ENCODE data around the gene LCN12.

The LCN12 gene

GRCh38 chr9:136945333-136946227 lies 6.5 kb upstream of the LCN12 start:
- no peak for DNase-seq (ENCODE audit: low read depth in 2 of 2)

DNA sequence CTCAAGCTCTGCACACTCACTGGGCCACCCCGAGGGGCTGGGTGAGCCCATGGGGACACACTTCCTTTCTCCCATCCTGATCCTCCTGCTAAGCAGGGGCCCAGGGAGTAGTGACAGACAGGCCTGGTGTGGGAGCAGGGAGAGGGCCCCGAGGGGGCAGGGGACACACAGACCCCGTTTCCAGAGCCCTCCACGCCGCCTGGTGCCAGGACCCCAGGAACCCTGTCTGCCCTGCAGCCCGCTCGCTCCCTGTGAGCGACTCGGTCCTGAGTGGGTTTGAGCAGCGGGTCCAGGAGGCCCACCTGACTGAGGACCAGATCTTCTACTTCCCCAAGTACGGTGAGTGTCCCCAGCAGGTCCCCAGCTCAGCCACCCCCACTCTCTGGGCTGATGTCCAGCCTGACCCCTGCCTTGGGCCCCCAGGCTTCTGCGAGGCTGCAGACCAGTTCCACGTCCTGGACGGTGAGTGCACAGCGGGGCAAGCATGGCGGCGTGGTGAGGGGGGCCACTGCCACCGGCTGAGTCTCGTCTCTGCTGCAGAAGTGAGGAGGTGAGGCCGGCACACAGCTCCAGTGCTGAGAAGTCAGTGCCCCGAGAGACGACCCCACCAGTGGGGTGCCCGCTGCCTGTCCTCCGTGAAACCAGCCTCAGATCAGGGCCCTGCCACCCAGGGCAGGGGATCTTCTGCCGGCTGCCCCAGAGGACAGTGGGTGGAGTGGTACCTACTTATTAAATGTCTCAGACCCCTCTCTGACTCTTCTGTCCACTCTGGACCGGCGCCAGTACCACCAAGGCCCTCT lies 5.6 kb upstream of the LCN12 start:
- no peak for DNase-seq (ENCODE audit: low read depth in 2 of 2)

- DNase-seq (ENCODE audit: low read depth in 2 of 2): no peak
Measured at GRCh38 chr9:136947028-136947891, 4.8 kb upstream of the LCN12 start.

DNA sequence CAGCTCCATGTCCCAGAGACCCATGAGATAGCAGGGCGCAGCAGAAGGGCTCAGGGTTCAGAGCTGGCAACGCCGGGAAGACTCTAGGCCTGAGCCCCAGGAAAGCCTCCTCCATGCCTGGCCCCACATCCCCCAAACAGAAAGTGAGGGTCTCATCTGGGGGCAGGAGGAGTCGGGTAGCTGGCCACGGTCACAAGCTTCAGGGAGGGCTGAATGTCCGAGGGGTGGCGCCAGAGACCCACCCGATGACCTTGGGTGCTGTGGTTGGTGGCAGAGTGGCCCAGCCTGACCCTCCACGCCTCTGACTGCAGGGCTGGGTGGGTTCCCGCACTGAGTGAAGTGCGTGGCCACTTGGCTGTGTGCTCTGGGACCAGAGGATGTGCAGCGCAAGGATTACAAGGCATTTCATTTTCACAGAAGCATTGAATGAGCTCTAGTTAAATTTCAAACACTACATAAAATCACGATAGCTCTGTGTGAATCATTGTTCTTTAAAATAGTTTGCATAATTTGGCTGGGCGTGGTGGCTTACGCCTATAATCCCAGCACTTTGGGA lies 4.0 kb upstream of the LCN12 start:
- DNase-seq (ENCODE audit: low read depth in 2 of 2): no peak

DNA sequence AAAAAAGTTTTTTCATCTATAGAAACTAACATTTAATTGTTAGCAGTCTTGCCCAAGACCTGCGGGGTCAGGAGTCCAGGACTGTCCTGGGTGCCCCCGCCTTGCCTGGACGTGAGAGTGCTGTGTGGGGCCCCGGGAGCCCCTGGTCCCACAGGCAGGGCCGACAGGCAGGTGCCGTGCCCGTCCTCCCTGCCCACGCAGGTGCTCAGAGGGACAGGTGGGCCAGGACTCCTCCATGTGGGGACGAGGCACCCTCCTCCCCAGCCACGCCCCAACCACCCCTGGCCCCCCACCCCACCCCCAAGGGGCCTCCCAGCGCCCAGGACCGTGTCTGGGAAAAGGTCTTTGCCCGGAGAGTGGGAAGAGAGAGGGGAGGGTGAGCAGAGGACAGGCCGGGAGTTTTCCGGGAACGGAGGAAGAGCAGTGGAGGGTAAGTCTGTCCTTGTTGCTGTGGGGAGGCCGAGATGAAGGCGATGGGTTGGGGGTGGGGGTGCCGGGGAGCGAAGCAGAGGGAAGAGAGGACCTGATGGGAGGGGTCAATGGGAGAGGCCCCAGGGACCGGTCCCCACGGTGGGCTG lies 2.7 kb upstream of the LCN12 start:
- DNase-seq (ENCODE audit: low read depth in 2 of 2): no peak

DNA sequence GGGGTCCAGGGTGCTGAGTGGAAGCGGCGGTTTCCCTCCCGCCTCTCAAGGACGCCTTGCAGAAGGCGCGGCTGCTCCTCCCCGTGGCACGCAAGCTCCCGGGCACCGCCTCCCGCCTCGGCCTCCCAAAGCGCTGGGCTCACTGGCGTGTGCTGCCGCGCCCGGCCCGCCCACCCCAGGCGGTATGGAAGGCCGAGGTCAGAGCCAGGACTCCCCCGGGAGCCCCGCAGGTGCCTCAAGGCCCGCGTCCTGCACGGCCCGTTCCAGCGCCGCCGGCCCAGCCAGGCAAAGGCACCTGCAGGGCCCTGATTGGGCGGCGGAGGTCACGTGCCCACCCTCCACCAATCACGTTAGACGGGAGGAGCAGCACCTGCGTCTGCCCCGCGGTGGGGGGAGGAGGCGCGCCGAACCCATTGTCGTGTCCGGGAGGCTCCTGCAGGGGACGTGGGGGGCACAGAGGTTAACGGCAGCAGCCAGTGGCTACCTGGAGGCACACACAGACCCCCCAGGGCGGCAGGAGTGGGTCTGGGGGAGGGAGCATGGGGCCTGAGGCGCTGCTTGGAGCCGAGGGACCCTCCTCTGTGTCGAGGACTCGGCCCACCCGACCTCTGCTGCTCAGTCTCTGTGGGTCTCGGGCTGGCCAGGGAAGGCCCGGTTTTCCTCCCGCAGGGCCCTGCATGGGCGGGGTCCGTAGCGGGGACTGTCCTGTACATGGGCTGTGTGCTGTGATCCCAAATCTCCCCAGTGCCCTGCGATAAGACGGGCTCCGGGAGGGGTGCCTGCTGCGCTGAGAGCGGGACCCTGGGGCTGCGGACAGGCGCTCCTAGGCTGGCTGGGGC lies 2.0 kb upstream of the LCN12 start:
- DNase-seq (ENCODE audit: low read depth in 2 of 2): peak; percentile 91 to 97

DNA sequence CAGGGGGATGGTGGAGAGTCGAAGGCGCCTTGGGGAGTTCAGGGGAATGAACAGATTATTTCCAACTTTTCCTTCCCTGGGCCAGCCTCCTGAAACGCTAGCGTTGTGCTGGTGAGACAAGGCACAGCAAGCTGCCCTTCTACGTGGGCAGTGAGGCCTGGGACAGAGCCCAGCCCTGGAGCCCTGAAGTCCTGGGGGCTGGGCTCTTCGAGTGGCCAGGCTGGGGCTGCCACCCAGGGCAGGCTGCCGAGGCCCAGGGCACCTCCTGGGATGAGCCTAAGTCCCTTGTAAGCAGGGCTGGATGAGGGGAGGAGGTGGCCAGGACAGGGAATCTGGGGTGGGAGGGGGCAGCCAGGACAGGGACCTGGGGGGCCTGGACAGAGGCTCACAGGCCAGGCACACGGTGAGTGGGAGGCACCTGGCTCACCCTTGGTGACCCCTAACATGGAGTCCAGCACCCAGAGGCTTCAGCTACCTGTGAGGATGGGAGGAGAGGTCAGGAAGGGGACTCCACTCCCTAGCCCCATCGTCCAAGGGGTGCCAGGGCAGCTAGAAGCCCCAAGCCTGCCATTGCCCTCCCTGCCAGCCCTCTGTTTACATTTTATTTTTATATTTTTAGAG lies 1.3 kb upstream of the LCN12 start:
- DNase-seq (ENCODE audit: low read depth in 2 of 2): no peak

DNA sequence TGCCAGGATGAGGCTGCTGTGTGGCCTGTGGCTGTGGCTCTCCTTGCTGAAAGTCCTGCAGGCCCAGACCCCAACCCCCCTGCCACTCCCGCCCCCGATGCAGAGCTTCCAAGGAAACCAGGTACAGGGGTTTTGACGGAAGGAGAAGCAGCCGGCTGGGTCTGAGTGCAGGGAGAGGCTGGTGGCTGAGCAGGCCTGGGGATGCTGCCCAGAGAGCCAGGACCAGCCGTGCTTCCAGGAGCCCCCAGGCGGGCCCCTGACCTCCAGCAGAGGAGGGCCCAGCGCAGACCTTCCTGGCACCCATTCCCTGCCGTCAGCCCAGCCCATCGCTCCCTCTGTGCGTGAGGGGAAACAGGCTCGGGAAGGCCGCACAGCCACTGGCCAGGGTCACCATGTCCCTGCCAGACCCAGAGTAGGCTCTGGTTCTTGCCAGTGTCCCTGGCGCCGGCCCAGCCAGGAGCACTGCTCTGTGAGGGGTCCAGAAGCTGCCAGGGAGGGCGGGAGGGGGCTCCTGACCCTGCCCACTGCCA lies 313 bp downstream of the LCN12 start:
- no peak for DNase-seq (ENCODE audit: low read depth in 2 of 2)

GRCh38 chr9:136952876-136953770 lies 1.1 kb downstream of the LCN12 start:
- DNase-seq (ENCODE audit: low read depth in 2 of 2): no peak

GRCh38 chr9:136953771-136954269 lies 1.7 kb downstream of the LCN12 start:
- no peak for DNase-seq (ENCODE audit: low read depth in 2 of 2)

GRCh38 chr9:136954270-136955083 lies 2.4 kb downstream of the LCN12 start:
- DNase-seq (ENCODE audit: low read depth in 2 of 2): no peak

GRCh38 chr9:136955202-136955942 lies 3.3 kb downstream of the LCN12 start:
- DNase-seq (ENCODE audit: low read depth in 2 of 2): no peak

DNA sequence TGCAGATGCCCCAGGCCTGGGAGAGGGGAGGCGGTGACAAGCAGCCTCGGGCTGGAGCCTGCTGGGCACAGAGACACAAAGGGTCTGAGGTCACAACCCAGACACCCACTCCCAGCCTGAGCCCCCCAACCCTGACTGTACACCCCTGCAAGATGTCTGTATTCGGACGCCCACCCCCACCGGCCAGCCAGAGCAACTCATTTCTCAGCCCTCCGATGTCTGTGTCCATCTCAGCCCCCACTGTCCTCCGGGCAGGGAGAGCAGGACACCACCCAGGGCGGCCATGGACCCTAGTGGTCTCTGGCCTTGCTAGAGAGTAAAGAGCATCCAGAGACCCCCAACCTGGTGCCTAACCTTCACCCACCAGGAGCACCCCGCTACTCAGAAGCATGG lies 3.9 kb downstream of the LCN12 start:
- no peak for DNase-seq (ENCODE audit: low read depth in 2 of 2)

DNA sequence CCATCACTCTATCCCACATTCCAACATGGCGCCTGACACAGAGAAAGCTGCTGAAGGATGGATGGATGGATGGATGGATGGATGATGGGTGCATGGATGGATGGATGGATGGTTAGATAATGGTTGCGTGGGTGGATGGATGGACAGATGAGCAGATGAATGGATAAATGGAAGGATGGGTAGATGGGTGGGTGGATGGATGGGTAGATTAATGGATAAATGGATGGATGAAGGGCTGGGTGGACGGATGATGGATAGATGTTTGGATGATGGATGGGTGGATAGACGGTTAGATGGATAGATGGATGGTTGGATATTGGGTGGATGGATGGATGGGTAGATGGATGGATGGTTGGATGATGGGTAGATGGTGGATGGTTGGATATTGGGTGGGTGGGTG lies 4.5 kb downstream of the LCN12 start:
- no peak for DNase-seq (ENCODE audit: low read depth in 2 of 2)

DNA sequence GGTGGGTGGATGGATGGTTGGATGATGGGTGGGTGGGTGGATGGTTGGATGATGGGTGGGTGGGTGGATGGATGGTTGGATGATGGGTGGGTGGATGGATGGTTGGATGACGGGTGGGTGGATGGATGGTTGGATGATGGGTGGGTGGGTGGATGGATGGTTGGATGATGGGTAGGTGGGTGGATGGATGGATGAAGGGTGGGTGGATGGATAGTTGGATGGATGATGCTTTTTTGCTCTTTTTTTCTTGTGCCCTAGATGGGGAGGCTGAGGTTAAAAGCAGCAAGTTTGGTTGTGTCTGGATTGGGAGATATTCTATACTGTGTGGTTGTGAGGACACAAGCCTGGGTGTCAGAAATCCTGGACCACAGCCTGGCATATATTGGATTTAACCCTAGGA lies 5.4 kb downstream of the LCN12 start:
- DNase-seq (ENCODE audit: low read depth in 2 of 2): no peak

DNA sequence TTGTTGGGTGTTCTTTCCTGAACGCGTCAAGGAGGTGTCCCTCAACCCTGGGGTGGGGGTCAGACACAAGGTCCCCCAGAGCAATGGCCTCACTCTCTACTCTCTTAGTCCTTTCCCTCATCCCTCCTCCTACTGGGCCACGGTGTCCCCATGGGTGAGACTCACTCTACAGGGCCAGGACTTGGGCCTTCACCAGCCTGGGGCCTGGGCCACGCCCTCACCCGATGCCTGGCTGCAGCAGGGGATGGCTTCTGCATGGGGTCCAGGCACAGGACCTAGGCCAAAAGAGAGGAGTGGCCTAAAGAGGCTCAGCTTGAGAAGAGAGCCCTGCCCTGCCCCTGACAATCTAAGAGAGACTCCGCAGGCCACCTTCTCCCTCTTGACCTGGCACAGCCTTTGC lies 5.8 kb downstream of the LCN12 start:
- no peak for DNase-seq (ENCODE audit: low read depth in 2 of 2)

- no peak for DNase-seq (ENCODE audit: low read depth in 2 of 2)
Measured at GRCh38 chr9:136958473-136958872, 6.4 kb downstream of the LCN12 start.
